ENCODE results near the gene CIPC.

- TF ChIP-seq CTCF (IDR thresholded peaks at IDR 0.05): peak in 1 of 3 donors; percentile 26
- TF ChIP-seq POLR2A (IDR thresholded peaks at IDR 0.05): no peak
Measured at GRCh38 chr14:77141214-77142004, 43.4 kb downstream of the CIPC start, which contains the start of gene ZDHHC22.
